ENCODE data around the gene ADK.
"Not testable (repeated sequence)": the region's sequence is repeated elsewhere in the genome, so short reads cannot be mapped to it uniquely, and the experiment has no call there.

The ADK gene

DNA sequence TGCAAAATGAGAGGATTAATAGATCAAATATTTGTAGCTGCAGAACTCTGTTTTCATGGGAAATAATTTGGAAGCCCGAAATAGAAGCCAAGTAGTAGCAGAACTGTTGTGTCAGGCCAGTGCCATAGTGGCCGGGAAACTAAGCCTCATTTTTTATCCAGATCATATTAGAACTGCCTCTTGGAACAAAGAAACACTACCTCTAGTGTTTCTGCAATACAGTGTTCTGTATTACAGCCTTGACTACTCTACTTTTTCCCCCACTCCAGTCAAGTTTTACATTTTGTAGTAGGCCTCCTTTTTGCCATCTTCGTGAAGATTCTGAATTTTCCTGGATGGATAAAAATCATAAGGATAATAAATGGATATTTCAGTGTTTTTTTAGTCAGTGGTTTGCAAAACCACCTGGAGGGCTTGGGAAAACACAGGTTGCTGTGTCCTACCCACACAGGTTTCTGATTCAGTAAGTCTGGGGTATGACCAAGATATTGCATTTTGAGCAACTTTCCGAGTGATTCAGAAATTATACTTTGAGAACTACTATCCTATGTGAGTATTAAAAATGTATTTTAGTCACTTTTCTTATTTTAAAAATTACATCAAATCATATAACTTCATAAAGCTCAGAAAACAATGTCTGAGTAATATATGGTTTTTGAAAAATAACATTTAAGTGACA is 349.1 kb downstream of the ADK start:
- DNase-seq, result no peak

DNA sequence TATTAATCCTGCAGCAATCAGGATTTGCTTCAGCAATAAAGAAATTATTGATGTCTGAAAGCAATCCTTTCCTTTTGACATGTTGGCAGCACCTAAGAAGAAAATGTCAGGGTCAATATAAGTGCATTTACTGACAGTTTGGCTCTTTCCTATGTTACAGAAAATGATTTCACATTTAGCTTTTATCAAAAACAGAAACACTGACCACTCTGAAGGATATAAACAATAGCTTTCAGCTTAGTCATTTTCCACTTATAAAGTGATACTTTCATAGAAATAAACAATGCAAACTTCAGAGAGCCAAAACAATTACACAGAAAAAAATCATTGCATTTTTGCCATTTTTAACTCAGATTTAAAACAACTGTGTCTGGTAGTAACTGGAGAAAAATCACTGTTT is 349.8 kb downstream of the ADK start:
- DNase-seq, result peak; percentile 29

DNA sequence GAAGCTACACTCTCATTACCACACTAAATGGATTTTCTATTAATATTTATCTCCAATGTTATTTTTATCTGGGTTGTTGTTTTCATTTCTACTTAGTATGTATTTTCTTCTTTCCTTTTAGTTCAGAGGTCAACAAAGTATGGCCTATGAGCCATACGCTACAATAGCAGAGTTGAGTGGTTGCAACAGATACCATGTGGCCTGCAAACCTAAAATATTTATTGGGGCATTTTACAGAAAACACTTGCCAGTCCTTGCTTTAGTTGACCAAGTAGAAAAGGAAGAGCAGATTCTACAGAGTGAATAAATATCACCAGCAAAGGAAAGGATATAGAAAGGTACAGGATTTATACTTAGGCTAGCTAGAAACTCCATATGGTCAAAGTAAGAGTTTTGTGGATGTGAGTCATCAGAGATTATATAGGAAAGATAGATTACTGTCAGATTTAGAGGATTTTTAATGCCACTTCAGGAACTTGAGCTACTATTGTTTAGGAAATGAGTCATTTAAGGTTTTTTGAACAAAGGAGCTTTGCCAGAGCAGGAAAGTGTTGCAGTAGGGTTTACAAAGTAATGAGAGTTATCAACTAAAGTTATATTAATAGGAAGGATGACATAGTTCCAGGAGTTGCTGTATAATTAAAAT is 352.1 kb downstream of the ADK start:
- DNase-seq, result peak; percentile 87

DNA sequence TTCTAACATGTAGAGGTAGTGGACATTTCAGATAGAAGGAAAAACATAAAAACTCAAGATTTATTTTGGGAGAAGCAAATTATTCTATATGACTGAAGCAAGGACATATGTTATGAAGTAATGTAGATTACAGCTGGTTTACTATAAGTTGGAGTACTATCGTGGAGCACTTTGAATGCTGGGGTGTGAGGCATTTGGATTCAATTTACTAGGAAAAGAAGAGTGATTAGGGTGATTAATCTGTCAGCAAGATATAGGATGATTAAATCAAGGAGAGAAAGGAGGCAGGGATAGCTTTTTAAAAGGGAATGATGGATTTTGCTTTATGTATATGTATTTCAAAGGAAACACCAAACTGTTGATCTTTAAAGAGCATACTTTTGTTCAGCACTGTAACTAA is 356.9 kb downstream of the ADK start:
- peak; percentile 76 for DNase-seq

DNA sequence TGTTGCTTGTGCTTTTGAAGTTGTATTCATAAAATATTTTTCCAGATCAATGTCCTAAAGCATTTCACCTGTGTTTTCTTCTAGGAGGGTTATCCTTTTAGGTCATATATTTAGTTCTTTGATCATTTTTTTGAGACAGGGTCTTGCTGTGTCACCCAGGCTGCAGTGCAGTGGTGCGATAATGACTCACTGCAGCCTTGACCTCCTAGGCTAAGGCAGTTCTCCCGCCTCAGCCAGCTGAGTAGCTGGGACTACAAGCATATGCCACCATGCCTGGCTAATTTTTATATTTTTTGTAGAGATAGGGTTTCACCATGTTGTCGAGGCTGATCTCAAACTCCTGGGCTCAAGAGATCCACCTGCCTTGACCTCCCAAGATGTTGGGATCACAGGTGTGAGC is 359.6 kb downstream of the ADK start:
- DNase-seq, result no peak

DNA sequence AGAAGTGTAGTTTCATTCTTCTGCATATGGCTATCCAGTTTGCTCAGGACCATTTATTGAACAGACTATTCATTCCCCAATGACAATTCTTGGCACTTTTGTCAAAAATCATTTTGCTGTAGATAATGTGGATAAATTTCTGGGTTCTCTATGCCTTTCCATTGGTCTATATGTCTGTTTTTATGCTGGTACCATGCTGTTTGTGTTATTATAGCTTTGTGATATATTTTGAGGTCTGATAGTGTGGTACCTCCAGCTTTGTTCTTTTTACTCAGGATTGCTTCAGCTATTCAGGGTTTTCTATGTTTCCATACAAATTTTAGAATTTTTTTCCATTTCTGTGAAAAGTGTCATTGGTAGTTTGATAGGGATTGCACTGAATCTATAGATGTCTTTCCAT is 360.0 kb downstream of the ADK start:
- no peak for DNase-seq

DNA sequence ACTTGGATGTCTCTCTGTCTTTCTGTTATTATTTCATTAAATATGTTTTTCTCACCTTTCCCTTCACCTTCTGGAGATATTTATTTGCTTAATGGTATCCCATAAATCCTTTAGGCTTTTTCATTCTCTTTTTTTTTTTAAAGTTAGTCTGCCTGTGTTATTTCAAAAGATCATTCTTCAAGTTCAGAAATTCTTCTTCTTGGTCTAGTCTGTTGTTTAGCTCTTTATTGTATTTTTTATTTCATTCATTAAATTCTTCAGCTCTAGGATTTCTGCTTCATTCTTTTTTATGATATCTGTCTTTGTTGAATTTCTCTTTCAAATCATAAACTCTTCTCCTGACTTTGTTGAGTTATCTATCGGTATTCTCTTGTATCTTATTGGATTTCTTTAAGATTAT is 363.3 kb downstream of the ADK start:
- DNase-seq, result no peak

DNA sequence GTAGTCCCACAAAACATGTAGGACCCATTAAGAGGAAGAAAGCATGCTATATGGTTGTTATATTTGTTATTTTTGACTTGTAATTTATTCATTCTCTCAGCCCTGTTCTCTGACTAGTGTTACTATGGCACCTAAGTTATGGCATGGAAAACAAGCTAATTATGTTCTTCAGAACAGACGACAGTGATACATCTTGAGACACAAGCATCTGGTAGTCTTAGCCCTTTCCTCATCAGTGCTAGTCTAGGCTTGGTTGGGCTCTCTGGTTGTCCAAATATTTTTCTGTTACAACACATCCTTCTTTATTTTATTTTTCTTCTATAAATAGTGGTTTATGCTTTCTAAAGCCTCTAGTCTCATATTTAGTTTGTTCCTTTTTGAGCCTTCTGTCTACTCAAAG is 367.0 kb downstream of the ADK start:
- DNase-seq, result no peak

DNA sequence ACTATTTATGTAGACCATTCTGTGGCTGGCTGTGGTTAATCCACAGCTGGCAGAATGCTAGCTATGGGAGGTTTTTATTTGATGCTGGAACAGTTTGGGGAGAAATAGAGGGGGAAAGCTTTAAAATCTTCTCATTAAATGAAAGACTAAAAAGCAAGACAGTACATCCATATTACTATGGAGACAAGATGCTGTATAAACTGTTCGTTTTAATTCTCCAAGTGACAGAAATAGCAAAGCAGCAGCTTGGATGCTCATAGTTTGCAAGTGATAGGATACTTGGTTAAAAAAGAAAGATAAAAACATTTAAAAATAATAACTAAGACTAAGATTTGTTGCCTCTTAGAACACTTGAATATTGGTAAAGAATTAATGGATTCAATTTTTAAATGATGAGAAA is 370.5 kb downstream of the ADK start:
- DNase-seq, result no peak

DNA sequence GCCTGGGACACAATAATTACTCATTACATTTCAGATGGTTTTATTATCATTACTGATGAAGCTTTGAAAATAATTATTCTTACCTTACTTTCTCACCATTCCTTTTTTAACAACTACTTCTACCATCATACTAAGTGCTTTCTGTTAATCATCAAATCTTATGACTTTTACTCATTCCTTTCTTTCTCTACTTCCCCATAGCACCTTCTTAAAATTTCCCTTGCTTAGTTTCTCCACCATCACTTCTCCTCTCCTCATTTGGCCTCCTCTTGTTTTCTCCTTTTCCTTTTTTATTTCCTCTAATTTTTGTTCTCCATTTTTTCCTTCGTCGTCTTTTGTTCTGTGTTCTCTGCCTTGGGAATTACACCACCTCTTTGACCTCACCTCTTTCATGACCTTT is 372.2 kb downstream of the ADK start:
- no peak for DNase-seq

DNA sequence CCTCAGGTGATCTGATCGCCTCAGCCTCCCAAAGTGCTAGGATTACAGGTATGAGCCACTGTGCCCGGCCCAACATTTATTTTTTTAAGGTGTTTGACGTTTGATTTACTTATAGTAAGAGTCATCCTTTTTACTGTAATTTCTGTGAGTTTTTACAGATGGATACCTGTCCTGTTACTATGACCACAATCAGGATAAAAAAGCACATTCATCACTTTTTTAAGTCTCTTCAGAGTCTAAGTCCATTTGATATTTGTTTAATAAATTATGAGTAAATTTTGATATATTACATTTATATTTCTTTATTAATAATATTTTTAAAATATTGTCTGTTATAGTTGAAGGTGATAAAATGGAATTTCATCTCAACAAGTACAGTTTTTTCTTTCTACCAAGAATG is 374.9 kb downstream of the ADK start:
- DNase-seq, result no peak

DNA sequence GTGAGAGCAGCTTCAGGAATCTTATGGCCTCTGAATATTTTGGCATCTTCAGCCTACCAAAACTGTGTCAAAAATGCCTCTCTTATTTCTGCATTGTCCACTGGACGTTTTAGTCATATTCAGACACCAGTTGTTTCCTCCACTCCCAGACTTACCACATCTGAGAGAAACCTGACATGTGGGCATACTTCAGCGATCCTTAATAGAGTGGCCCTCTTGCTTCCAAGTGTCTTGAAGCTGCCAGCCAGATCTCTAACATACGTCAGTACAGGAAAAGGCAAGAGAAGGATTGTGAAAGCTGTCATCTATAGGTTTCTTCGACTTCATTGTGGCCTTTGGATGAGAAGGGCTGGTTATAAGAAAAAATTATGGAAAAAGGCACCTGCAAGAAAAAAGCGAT is 376.6 kb downstream of the ADK start:
- DNase-seq, result not testable (repeated sequence)

DNA sequence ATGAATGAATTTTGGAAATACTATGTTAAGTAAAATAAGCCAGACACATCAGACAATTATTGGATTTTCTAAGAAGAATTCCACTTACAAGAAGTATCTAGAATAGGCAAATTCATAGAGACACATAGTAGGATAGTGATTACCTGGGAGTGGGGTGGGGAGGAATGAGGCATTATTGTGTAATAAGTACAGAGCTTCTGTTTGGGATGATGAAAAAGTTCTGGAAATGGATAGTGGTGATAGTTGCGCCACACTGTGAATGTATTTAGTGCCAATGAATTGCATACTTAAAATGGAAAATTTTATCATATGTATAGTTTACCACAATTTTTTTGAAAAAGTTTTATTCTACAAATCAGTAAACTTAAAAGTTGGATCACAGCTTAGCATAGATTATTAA is 378.2 kb downstream of the ADK start:
- no peak for DNase-seq

DNA sequence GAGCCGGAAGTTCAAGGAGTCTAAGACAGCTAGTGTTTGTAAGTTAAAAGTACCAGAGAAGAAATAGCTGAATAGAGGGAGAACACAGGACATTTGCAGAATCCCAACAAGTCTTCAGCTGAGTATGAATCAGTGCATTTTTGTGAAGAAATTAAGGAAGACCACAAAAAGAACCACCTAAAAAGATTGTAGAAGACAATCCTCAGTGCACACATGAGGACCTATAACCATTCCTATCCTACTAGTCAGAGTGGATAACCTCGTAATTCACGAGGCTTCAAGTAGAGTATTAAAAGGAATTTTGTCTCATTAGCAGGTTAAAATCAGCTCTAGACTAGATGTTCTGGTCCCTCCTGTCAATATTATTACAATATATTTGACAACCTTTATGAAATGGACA is 380.0 kb downstream of the ADK start:
- DNase-seq, result peak; percentile 47

DNA sequence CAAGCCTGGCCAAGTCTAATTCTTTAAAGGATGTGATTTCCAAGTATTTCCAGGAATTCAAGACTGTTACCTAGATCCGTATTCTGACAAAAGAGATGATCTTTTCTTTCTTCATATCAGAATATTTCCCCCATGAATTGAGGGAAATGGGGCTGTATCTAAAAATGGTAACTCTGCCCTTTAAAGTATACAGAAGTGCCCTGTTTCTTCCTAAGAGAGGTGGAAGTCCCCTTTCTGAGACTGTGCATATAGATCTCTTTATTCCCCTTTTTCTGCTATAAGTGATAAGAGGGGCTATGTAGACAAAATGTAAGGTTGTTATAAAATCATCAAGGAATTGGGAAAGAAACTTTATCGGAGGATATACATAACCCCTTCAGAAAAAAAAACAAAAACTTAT is 388.3 kb downstream of the ADK start:
- no peak for DNase-seq

DNA sequence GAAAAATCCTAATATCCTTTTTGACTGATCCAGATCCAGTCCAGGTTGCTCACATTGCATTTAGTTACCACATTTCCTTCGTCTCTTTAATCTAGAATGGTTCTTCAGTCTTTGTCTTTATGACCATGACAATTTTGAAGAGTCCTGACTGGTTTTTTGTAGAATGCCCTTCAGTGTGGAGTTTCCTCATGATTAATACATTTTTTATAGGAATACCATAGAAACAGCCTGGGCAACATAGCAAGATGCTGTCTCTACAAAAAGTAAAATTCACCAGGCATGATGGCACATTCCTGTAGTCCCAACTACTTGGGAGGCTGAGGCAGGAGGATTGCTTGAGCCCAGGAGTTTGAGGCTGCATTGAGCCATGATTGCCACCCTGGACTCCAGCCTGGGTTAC is 390.4 kb downstream of the ADK start:
- no peak for DNase-seq

DNA sequence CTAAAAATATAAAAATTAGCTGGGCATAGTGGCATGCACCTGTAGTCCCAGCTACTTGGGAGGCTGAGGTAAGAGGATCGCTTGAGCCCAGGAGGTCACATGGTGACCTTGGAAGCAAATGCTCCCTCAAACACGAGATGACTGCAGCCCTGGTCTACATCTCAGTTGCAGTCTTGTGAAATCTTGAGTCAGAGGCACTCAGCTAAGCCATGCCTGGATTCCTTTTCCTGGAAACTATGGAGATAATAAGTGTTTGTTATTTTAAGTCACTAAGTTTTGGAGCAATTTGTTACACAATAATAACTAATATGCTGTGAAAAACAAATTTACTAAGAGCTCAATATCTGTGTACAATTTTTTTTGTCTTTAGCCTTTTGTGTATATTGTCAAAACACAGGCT is 391.1 kb downstream of the ADK start:
- peak; percentile 67 for DNase-seq

DNA sequence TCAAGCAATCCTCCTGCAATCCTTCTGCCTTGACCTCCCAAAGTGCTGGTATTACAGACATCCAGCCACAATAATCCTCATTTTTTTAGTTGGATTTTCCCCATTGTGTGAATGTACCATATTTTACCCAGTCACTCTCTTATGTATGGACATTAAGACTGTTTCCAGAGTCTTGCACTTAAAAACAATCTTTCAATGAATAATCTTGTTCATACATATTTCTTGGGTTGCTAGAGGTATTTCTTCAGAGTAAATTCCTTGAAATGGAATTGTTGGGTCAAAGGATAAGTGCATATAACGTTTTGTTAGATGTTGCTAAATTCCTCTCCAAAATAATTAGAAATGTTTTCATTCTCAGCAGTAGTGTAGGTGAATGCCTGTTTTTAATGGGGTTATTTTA is 392.3 kb downstream of the ADK start:
- peak; percentile 23 for DNase-seq

DNA sequence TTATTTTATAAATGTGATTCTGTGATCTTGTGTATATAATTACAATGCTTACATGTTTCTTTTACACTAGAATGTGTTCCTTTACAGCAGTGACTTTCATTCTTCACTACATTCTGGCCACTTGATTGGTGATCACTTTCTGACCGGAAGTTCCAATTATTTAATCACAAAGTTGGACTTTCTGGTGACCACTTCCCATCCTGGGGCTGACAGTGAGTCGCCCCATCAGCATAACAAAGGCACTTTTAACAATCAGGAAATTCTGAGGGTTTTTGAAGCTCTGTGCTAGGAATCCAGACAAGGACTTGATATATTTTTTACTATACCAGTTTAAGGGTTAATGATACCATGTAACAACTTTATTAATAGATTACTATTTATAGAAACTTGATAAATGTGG is 393.1 kb downstream of the ADK start:
- peak; percentile 5 for DNase-seq

DNA sequence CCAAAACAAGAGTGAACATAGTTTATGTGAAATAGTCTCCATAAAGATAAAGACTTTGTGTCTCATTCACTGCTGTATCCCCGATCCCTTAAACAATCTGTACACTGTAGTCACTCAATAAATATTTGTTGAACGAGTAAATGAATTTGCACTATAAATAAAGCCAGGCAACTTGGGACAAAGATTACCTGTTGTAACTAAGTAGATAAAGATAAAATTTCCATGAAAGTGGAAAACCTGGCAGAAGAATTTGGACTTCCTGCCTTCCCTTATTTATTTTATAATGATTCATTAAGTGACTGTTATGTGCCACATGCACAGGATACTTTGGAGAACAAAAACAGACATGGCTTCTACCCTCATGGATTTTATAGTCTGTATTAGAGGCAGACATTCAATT is 397.7 kb downstream of the ADK start:
- no peak for DNase-seq

DNA sequence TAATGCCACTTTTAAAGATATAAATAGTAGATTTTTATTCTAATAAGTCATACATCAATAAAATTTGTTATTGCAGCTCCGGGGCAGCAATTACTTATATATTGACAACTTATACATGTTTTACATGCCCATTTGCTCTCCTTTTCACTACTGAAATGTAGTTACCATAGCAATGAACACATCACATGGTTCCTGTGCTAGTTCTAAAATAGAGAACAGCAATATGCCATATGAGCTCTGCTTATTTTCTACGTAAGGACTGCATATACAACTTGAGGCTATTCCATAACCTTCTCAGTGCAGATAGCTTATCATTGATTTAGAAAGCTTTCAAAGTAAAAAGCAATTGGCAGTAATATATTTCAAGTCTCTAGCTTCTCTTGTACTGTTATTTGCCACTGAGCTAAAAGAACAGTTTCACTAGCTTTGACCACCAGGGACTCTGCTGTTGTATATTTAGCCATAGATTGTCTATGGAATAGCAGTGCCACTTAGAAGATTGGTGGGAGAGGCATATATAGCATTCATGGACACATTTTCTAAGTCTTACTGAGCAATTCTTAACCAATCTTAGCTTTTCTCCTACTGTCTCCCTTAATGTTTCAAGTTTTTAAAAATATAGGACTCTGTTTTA is 405.2 kb downstream of the ADK start:
- DNase-seq, result no peak

DNA sequence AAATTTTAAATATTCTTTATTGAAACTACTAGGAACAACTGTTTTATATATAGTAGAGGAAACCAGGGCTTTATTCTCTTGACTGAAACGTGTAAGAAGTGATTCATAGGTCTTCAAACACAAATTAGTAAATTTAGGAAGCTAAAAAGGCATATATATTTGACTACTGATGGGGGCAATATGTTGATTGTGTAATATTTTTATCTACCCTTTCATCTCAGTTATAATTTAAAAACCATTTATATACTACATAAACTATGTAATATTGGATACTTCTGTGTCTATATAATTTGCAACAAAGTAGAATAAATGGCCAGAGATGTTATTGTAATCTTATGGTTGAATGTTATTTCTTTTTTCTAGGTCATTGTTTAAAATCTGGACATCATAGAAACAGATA is 406.1 kb downstream of the ADK start:
- DNase-seq, result no peak

DNA sequence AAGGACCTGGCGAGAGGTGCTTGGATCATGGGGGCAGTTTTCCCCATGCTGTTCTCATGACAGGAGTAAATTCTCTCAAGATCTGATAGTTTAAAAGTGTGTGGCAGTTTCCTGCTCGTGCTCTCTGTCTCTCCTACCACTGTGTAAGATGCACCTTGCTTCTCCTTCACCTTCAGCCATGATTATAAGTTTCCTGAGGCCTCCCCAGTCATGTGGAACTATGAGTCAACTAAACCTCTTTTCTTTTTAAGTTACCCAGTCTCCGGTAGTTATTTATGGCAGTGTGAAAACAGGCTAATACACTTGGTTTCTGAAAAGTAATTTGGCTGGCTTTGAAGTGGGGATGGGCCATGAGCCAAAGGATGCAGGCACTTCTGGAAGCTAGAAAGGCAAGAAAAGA is 407.4 kb downstream of the ADK start:
- no peak for DNase-seq

DNA sequence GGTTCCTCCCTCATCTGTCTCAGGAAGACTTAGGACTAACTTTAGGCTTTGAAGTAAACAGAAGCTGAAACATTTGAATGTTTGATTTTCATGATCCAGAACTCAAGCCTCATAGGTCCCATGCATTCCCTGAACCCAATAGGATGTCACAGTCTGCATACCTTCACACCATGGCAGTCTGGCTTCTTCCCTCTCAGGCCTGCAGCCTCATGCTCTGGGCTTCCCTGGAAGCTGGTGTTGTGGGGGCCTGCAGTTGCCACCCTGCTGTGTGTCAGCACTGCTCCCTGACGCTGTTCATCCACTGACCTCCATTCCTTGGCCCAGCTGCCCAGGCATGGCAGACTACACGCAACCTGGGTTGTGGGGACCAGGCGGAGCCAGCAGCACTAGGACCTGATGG is 407.9 kb downstream of the ADK start:
- DNase-seq, result no peak

DNA sequence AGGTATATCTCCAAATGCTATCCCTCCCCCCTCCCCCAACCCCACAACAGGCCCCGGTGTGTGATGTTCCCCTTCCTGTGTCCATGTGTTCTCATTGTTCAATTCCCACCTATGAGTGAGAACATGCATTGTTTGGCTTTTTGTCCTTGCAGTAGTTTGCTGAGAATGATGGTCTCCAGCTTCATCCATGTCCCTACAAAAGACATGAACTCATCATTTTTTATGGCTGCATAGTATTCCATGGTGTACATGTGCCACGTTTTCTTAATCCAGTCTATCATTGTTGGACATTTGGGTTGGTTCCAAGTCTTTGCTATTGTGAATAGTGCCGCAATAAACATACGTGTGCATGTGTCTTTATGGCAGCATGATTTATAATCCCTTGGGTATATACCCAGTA is 417.9 kb downstream of the ADK start:
- not testable (repeated sequence) for DNase-seq

Measured in fibroblast of skin of right quadriceps (primary cell).